GM23338 (cell line): ENCODE measurements around the gene LAMC2.

ENCODE experiments used
- CREB1 ChIP-seq: fragments of 250-450 bp; sonication (Bioruptor Pico); IDR thresholded peaks from 2 replicates; pipeline ENCODE4 v1.5.0; 2020; ENCODE audit warnings: low read depth, mild to moderate bottlenecking, moderate library complexity
- CTCF ChIP-seq, 2 experiments: fragments of 200-600 bp in 1 of 2; sonication (generic) in 1 of 2; conservative IDR thresholded peaks; 2 replicates each; pipeline versions ENCODE4 v1.5.1 to v1.6.1; 2016 to 2017; ENCODE audit warnings: antibody characterized with exemption in 2 of 2, low read depth in 2 of 2, mild to moderate bottlenecking in 2 of 2, moderate library complexity in 1 of 2
- EZH2 ChIP-seq: fragments of 200-600 bp; sonication (generic); IDR thresholded peaks from one replicate; pipeline ENCODE4 v1.8.0; 2017; ENCODE audit warnings: antibody characterized with exemption, mild to moderate bottlenecking, low read depth; ENCODE audit not compliant: unreplicated experiment
- EZH2phosphoT487 ChIP-seq: fragments of 200-600 bp; sonication (generic); IDR thresholded peaks from one replicate; pipeline ENCODE4 v1.8.1; 2018; ENCODE audit warnings: antibody characterized with exemption; ENCODE audit not compliant: unreplicated experiment
- JUNB ChIP-seq: IDR thresholded peaks from one replicate; pipeline ENCODE4 v1.6.1; 2016; ENCODE audit warnings: antibody characterized with exemption; ENCODE audit not compliant: unreplicated experiment
- POLR2AphosphoS5 ChIP-seq: IDR thresholded peaks from 2 replicates; pipeline ENCODE4 v1.6.1; 2016; ENCODE audit warnings: antibody characterized with exemption, low read depth
- TF ChIP-seq, protein P1 (sequence below): IDR thresholded peaks from one replicate; pipeline ENCODE4 v1.6.1; 2018; ENCODE audit warnings: antibody characterized with exemption; ENCODE audit not compliant: unreplicated experiment

DNA sequence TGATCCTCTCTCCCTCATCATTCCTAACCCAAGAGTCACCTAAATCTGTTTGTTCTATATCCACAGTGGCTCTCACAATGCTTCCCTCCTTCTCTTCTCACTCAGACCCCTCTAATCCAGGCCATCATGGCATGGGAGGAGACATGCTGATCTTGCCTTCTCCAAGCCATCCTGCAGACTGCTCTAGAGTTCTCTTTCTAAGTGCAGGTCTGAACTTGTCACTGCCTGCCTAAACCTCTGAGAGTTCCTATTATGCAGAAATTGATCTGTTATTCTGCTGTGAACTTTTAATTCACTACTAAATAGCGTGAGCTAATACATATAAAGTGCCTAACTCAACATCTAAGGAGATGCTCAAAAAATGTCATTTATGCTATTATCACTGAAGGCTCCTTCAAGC, 26.8 kb downstream of the LAMC2 start:
- TF ChIP-seq EZH2 (no peak), CTCF (conservative IDR thresholded peaks at IDR 0.05; ENCODE audit: low read depth in 2 of 2) (no peak), JUNB (no peak), CREB1 (CRISPR knock-in tag) (no peak), POLR2AphosphoS5 (no peak), EZH2phosphoT487 (no peak)
- TF ChIP-seq, protein P1, sequence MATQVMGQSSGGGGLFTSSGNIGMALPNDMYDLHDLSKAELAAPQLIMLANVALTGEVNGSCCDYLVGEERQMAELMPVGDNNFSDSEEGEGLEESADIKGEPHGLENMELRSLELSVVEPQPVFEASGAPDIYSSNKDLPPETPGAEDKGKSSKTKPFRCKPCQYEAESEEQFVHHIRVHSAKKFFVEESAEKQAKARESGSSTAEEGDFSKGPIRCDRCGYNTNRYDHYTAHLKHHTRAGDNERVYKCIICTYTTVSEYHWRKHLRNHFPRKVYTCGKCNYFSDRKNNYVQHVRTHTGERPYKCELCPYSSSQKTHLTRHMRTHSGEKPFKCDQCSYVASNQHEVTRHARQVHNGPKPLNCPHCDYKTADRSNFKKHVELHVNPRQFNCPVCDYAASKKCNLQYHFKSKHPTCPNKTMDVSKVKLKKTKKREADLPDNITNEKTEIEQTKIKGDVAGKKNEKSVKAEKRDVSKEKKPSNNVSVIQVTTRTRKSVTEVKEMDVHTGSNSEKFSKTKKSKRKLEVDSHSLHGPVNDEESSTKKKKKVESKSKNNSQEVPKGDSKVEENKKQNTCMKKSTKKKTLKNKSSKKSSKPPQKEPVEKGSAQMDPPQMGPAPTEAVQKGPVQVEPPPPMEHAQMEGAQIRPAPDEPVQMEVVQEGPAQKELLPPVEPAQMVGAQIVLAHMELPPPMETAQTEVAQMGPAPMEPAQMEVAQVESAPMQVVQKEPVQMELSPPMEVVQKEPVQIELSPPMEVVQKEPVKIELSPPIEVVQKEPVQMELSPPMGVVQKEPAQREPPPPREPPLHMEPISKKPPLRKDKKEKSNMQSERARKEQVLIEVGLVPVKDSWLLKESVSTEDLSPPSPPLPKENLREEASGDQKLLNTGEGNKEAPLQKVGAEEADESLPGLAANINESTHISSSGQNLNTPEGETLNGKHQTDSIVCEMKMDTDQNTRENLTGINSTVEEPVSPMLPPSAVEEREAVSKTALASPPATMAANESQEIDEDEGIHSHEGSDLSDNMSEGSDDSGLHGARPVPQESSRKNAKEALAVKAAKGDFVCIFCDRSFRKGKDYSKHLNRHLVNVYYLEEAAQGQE: no peak
